ENCODE data around the gene ELAVL4.

DNA sequence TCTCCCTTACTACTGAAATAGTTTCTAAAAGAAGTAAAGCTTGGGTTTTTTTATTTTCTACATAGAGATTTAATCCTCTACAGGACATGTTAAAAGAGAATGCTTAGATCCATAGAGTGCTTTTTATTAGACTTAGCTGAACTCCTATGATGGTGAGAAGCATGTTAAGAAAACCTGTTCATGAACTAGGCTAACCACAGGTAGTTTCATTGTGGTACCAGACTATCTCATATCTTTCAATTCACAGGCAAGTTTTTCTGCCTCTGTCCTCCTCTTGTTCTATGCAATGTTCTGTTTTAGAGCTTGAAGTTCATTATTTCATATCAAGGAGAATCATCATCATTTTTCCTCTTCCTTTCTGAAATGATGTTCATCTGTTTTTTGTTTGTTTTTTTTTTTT lies 65.4 kb downstream of the ELAVL4 start:
- TF ChIP-seq, protein P1, sequence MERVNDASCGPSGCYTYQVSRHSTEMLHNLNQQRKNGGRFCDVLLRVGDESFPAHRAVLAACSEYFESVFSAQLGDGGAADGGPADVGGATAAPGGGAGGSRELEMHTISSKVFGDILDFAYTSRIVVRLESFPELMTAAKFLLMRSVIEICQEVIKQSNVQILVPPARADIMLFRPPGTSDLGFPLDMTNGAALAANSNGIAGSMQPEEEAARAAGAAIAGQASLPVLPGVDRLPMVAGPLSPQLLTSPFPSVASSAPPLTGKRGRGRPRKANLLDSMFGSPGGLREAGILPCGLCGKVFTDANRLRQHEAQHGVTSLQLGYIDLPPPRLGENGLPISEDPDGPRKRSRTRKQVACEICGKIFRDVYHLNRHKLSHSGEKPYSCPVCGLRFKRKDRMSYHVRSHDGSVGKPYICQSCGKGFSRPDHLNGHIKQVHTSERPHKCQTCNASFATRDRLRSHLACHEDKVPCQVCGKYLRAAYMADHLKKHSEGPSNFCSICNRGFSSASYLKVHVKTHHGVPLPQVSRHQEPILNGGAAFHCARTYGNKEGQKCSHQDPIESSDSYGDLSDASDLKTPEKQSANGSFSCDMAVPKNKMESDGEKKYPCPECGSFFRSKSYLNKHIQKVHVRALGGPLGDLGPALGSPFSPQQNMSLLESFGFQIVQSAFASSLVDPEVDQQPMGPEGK (CRISPR knock-in tag; IDR thresholded peaks at IDR 0.05; ENCODE audit: borderline replicate concordance) = no peak
- TF ChIP-seq, protein P2, sequence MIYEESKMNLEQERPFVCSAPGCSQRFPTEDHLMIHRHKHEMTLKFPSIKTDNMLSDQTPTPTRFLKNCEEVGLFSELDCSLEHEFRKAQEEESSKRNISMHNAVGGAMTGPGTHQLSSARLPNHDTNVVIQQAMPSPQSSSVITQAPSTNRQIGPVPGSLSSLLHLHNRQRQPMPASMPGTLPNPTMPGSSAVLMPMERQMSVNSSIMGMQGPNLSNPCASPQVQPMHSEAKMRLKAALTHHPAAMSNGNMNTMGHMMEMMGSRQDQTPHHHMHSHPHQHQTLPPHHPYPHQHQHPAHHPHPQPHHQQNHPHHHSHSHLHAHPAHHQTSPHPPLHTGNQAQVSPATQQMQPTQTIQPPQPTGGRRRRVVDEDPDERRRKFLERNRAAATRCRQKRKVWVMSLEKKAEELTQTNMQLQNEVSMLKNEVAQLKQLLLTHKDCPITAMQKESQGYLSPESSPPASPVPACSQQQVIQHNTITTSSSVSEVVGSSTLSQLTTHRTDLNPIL (CRISPR knock-in tag; IDR thresholded peaks at IDR 0.05; ENCODE audit: low read depth) = no peak

Measured in SK-N-SH treated with all-trans-retinoic acid at 6 μM for 48 hours (cell line).